ENCODE results near the gene LRCH4. TPM values are rescaled to one million over a fixed set of nuclear protein-coding genes. Genes with fewer than 3 reads are reported as not detected.
A peak's percentile ranks its signal among the peaks of the same experiment; 100 is the strongest.

The LRCH4 gene
- total RNA-seq, 1 donor from 2014 or later = 105 TPM

GRCh38 chr7:100574362-100575205 is 11.3 kb downstream of the LRCH4 start:
- no peaks in the 10 kb centered on the region for H3K27me3 Mint-ChIP-seq (ENCODE audit: low read depth)
- H3K36me3 Mint-ChIP-seq (ENCODE audit: low read depth) = peaks cover 30% of the 10 kb centered on the region
- peaks cover 4% of the 10 kb centered on the region for H3K4me1 Mint-ChIP-seq (ENCODE audit: low read depth)
- no peak overlapping the region for H3K4me3 Mint-ChIP-seq (ENCODE audit: low read depth)
- H3K27ac Mint-ChIP-seq = no peak overlapping the region
- intact Hi-C loops (cut with micrococcal nuclease) = no loop called here
- no peak for DNase-seq (ENCODE audit: low spot score)
- no peaks in the 10 kb centered on the region for H3K9me3 Mint-ChIP-seq

DNA sequence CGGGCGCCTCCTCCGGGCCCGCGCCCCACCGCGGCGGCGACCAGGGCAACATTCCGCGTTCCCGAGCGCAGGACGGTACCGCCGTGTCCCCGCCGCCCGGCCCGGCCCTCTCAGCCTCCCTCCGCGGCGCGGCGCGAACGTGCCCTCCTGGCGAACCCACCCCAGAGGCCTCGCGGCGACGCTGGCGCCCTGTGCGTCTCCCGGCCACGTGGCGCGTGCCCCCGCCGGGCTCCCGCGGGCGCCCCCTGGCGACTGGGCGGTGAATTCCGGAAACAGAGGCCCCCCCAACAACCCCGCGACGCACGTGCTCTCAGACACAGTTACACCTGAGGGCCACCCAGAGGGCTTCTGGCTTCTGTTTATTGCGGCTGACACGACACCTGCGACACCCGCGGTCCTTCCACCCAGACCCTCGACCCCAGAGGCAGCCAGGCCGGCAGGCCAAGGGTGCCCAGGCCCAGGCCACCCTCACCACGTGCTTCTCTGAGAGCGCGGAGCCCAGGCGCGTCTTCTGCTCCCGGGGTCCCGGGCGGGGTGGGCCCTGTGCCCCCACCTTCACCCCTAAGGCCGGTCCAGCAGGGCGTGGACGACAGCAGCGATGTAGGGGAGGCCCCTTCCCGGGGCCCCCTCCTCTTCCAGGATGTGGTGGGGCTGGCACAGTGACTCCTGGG is 12.1 kb downstream of the LRCH4 start, which contains the start of gene SAP25:
Gene SAP25 (minus strand): TSS at position 210 of the 671 bp plus-strand sequence. CDS start 158 bp downstream, at position 52.
- Mint-ChIP-seq H3K27ac (no peak within 1 kb of the TSS), H3K27me3 (ENCODE audit: low read depth) (no peaks in the 10 kb centered on the region), H3K9me3 (no peaks in the 10 kb centered on the region), H3K36me3 (ENCODE audit: low read depth) (peaks cover 27% of the 10 kb centered on the region), H3K4me1 (ENCODE audit: low read depth) (peaks cover 12% of the 10 kb centered on the region), H3K4me3 (ENCODE audit: low read depth) (no peak within 1 kb of the TSS)
- intact Hi-C loops (cut with micrococcal nuclease) = no loop called here
- no peak for DNase-seq (ENCODE audit: low spot score)

GRCh38 chr7:100572949-100573675 is 12.8 kb downstream of the LRCH4 start:
- Mint-ChIP-seq H3K27me3 (ENCODE audit: low read depth) (no peaks in the 10 kb centered on the region), H3K4me3 (ENCODE audit: low read depth) (no peak overlapping the region), H3K9me3 (no peaks in the 10 kb centered on the region), H3K27ac (no peak overlapping the region), H3K36me3 (ENCODE audit: low read depth) (peaks cover 25% of the 10 kb centered on the region), H3K4me1 (ENCODE audit: low read depth) (peaks cover 16% of the 10 kb centered on the region)
- DNase-seq (ENCODE audit: low spot score) = no peak
- intact Hi-C loops (cut with micrococcal nuclease) = no loop called here

- peaks cover 19% of the 10 kb centered on the region for H3K36me3 Mint-ChIP-seq (ENCODE audit: low read depth)
- intact Hi-C loops (cut with micrococcal nuclease) = no loop called here
- H3K4me3 Mint-ChIP-seq (ENCODE audit: low read depth) = no peak overlapping the region
- H3K27me3 Mint-ChIP-seq (ENCODE audit: low read depth) = no peaks in the 10 kb centered on the region
- no peak overlapping the region for H3K27ac Mint-ChIP-seq
- no peaks in the 10 kb centered on the region for H3K9me3 Mint-ChIP-seq
- H3K4me1 Mint-ChIP-seq (ENCODE audit: low read depth) = peaks cover 20% of the 10 kb centered on the region
- DNase-seq (ENCODE audit: low spot score) = no peak
Observed at GRCh38 chr7:100572281-100572948, 13.5 kb downstream of the LRCH4 start.

GRCh38 chr7:100571829-100572116 is 14.2 kb downstream of the LRCH4 start:
- H3K4me1 Mint-ChIP-seq (ENCODE audit: low read depth) = peaks cover 20% of the 10 kb centered on the region
- peaks cover 19% of the 10 kb centered on the region for H3K36me3 Mint-ChIP-seq (ENCODE audit: low read depth)
- H3K27me3 Mint-ChIP-seq (ENCODE audit: low read depth) = no peaks in the 10 kb centered on the region
- intact Hi-C loops (cut with micrococcal nuclease) = no loop called here
- H3K9me3 Mint-ChIP-seq = no peaks in the 10 kb centered on the region
- no peak for DNase-seq (ENCODE audit: low spot score)
- H3K4me3 Mint-ChIP-seq (ENCODE audit: low read depth) = no peak overlapping the region
- no peak overlapping the region for H3K27ac Mint-ChIP-seq

DNA sequence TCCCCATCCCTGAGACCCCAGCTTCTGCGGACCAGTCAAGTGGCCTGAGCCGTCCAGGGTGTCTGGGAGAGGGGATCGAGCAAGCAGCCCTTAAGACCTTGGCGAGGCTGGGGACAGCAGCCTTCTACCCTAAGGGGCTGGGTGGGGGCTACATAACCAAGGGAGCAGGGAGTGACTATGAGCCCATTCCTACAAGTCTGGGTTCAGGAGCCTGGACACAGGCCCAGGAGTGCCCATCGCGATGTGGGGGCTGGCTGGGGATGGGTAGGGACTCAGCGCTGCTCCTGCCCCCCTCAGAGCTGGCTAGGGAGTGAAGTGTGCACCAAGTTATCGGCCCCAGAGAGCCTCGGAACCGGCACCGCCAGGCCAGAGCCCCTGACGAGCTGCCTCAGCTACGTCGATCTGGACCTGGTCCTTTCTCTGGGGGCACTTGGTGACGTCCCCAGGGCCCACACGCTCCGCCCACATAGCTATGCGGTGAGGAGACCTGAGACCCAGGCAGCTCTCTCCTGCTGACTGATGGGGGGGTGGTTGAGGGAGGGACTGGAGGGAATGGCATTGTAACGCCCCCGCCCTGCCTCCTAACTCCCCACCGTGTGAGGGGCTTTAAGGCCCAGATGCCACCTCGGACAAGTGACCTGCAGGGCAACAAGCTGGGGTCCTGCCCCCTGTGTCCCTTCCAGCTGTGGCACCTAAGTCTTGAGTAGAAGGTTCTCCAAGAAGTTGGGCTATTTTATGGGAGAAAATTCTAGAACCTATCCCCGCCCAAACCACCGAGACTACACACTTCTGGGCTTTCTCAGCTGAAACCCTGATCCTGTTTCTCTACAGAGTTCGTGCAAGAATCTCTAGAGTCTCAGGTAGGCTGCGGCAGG is 14.7 kb downstream of the LRCH4 start:
- H3K36me3 Mint-ChIP-seq (ENCODE audit: low read depth) = peaks cover 14% of the 10 kb centered on the region
- peaks cover 20% of the 10 kb centered on the region for H3K4me1 Mint-ChIP-seq (ENCODE audit: low read depth)
- no peak for DNase-seq (ENCODE audit: low spot score)
- no peak overlapping the region for H3K27ac Mint-ChIP-seq
- no peak overlapping the region for H3K4me3 Mint-ChIP-seq (ENCODE audit: low read depth)
- no peaks in the 10 kb centered on the region for H3K9me3 Mint-ChIP-seq
- no peaks in the 10 kb centered on the region for H3K27me3 Mint-ChIP-seq (ENCODE audit: low read depth)
- intact Hi-C loops (cut with micrococcal nuclease) = no loop called here

GRCh38 chr7:100568896-100569844 is 16.8 kb downstream of the LRCH4 start:
- no peak overlapping the region for H3K27ac Mint-ChIP-seq
- H3K9me3 Mint-ChIP-seq = no peaks in the 10 kb centered on the region
- intact Hi-C loops (cut with micrococcal nuclease) = loop anchor here (2.0 kb wide), 1 partner anchor 18 kb away; the partner anchor contains the start of genes FBXO24 and LRCH4
- H3K36me3 Mint-ChIP-seq (ENCODE audit: low read depth) = peaks cover 11% of the 10 kb centered on the region
- peak; percentile 30 for DNase-seq (ENCODE audit: low spot score)
- no peaks in the 10 kb centered on the region for H3K27me3 Mint-ChIP-seq (ENCODE audit: low read depth)
- peaks cover 20% of the 10 kb centered on the region for H3K4me1 Mint-ChIP-seq (ENCODE audit: low read depth)
- no peak overlapping the region for H3K4me3 Mint-ChIP-seq (ENCODE audit: low read depth)

DNA sequence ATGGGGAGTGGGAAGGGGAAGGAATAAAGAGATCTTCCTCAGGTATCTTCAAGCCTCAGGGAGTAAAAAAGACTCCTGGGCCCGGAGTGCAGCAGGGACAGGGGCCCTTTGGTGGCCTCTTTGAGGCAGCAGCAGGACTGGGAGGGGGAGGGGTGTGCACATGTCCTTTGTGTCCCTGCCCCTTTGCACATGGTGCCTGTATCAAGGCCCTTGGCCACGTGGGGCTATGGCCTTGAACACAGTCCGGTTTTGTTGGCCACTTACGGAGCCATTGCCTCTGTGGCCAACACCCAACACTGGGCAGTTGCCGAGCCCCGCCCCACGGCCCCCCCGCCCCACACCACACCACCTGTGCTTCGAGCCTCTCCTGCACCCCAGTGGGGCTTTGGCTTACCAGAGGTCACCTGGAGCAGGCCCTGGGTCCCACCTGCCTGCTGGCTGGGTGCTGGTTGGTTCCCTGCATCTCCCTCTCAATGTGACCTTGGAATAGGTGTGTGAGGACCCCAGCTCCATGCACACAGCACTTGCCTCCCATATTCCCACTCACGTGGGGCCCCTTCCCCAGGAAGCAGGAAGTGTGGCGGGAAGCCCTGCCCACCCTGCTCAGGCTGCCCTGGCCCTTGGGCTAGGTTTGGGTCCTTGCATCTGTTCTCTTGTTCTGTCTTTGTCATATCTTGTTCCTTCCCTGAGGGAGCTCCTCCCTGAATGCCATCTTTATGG is 17.6 kb downstream of the LRCH4 start:
- no peaks in the 10 kb centered on the region for H3K9me3 Mint-ChIP-seq
- no peak overlapping the region for H3K4me3 Mint-ChIP-seq (ENCODE audit: low read depth)
- H3K36me3 Mint-ChIP-seq (ENCODE audit: low read depth) = peaks cover 18% of the 10 kb centered on the region
- peak overlapping the region; percentile 42 for H3K27ac Mint-ChIP-seq
- peaks cover 20% of the 10 kb centered on the region for H3K4me1 Mint-ChIP-seq (ENCODE audit: low read depth)
- H3K27me3 Mint-ChIP-seq (ENCODE audit: low read depth) = no peaks in the 10 kb centered on the region
- intact Hi-C loops (cut with micrococcal nuclease) = loop anchor here (2.0 kb wide), 1 partner anchor 18 kb away; the partner anchor contains the start of genes FBXO24 and LRCH4
- DNase-seq (ENCODE audit: low spot score) = no peak

GRCh38 chr7:100567751-100568175 is 18.2 kb downstream of the LRCH4 start:
- no peak overlapping the region for H3K4me3 Mint-ChIP-seq (ENCODE audit: low read depth)
- peak overlapping the region; percentile 42 for H3K27ac Mint-ChIP-seq
- peaks cover 20% of the 10 kb centered on the region for H3K4me1 Mint-ChIP-seq (ENCODE audit: low read depth)
- H3K9me3 Mint-ChIP-seq = no peaks in the 10 kb centered on the region
- no peak for DNase-seq (ENCODE audit: low spot score)
- intact Hi-C loops (cut with micrococcal nuclease) = loop anchor here (2.0 kb wide), 1 partner anchor 19 kb away; the partner anchor contains the start of genes FBXO24 and LRCH4
- peaks cover 21% of the 10 kb centered on the region for H3K36me3 Mint-ChIP-seq (ENCODE audit: low read depth)
- H3K27me3 Mint-ChIP-seq (ENCODE audit: low read depth) = no peaks in the 10 kb centered on the region

GRCh38 chr7:100567031-100567730 is 18.7 kb downstream of the LRCH4 start:
- H3K27ac Mint-ChIP-seq = no peak overlapping the region
- no peak for DNase-seq (ENCODE audit: low spot score)
- no peak overlapping the region for H3K4me3 Mint-ChIP-seq (ENCODE audit: low read depth)
- H3K4me1 Mint-ChIP-seq (ENCODE audit: low read depth) = peaks cover 20% of the 10 kb centered on the region
- peaks cover 25% of the 10 kb centered on the region for H3K36me3 Mint-ChIP-seq (ENCODE audit: low read depth)
- H3K27me3 Mint-ChIP-seq (ENCODE audit: low read depth) = no peaks in the 10 kb centered on the region
- intact Hi-C loops (cut with micrococcal nuclease) = no loop called here
- H3K9me3 Mint-ChIP-seq = no peaks in the 10 kb centered on the region
